ENCODE measurements around the gene PHF21B. TPM values are rescaled to one million over a fixed set of nuclear protein-coding genes. Genes with fewer than 3 reads are reported as not detected.
A peak's percentile ranks its signal among the peaks of the same experiment; 100 is the strongest.
"Not testable (repeated sequence)": the region's sequence is repeated elsewhere in the genome, so short reads cannot be mapped to it uniquely, and the experiment has no call there.

Gene PHF21B
- total RNA-seq, 1 donor from 2014 or later: not detected

- no peak for DNase-seq (ENCODE audit: low read depth)
Measured at GRCh38 chr22:44935724-44936123, 74.1 kb downstream of the PHF21B start.

- DNase-seq (ENCODE audit: low read depth): no peak
Measured at GRCh38 chr22:44934454-44934735, 75.4 kb downstream of the PHF21B start.

GRCh38 chr22:44933666-44934453, 75.9 kb downstream of the PHF21B start:
- DNase-seq (ENCODE audit: low read depth): no peak

GRCh38 chr22:44932493-44932892, 77.3 kb downstream of the PHF21B start:
- DNase-seq (ENCODE audit: low read depth): no peak

GRCh38 chr22:44931766-44932165, 78.0 kb downstream of the PHF21B start:
- DNase-seq (ENCODE audit: low read depth): no peak

GRCh38 chr22:44931077-44931540, 78.7 kb downstream of the PHF21B start:
- DNase-seq (ENCODE audit: low read depth): peak; percentile 27

GRCh38 chr22:44930711-44931035, 79.1 kb downstream of the PHF21B start:
- no peak for DNase-seq (ENCODE audit: low read depth)

GRCh38 chr22:44930016-44930710, 79.6 kb downstream of the PHF21B start:
- DNase-seq (ENCODE audit: low read depth): no peak

GRCh38 chr22:44929359-44930015, 80.3 kb downstream of the PHF21B start:
- no peak for DNase-seq (ENCODE audit: low read depth)

- no peak for DNase-seq (ENCODE audit: low read depth)
Measured at GRCh38 chr22:44928711-44929358, 81.0 kb downstream of the PHF21B start.

- DNase-seq (ENCODE audit: low read depth): no peak
Measured at GRCh38 chr22:44928136-44928463, 81.7 kb downstream of the PHF21B start.

- no peak for DNase-seq (ENCODE audit: low read depth)
Measured at GRCh38 chr22:44927463-44928135, 82.2 kb downstream of the PHF21B start.

- DNase-seq (ENCODE audit: low read depth): no peak
Measured at GRCh38 chr22:44926491-44927415, 83.1 kb downstream of the PHF21B start.

- no peak for DNase-seq (ENCODE audit: low read depth)
Measured at GRCh38 chr22:44926124-44926475, 83.7 kb downstream of the PHF21B start.

- no peak for DNase-seq (ENCODE audit: low read depth)
Measured at GRCh38 chr22:44925465-44926123, 84.2 kb downstream of the PHF21B start.

GRCh38 chr22:44924710-44925109, 85.1 kb downstream of the PHF21B start:
- no peak for DNase-seq (ENCODE audit: low read depth)

GRCh38 chr22:44924098-44924497, 85.7 kb downstream of the PHF21B start:
- no peak for DNase-seq (ENCODE audit: low read depth)

GRCh38 chr22:44921766-44922165, 88.0 kb downstream of the PHF21B start:
- DNase-seq (ENCODE audit: low read depth): not testable (repeated sequence)

- DNase-seq (ENCODE audit: low read depth): no peak
Measured at GRCh38 chr22:44920183-44920582, 89.6 kb downstream of the PHF21B start.

GRCh38 chr22:44919691-44920090, 90.1 kb downstream of the PHF21B start:
- DNase-seq (ENCODE audit: low read depth): no peak
